K562 (cell line): Measurements from ENCODE around the gene PPP1R15A.

Experiments used
- CC2D1A ChIP-seq: fragments of 450-650 bp; IDR thresholded peaks from 2 replicates; pipeline ENCODE4 v1.6.1; 2017; ENCODE audit warnings: mild to moderate bottlenecking
- MYC ChIP-seq, 2 experiments: fragments of 250-450 bp in 1 of 2; sonication (Bioruptor Pico) in 1 of 2; IDR thresholded peaks; 2 replicates each; pipeline versions ENCODE4 v1.5.1 to v1.6.1; 2012 to 2021; ENCODE audit warnings: low read depth in 2 of 2, borderline replicate concordance in 1 of 2, improper control_type of control experiment in 1 of 2, low read length in 1 of 2, mild to moderate bottlenecking in 1 of 2, moderate library complexity in 1 of 2
- POLR2G ChIP-seq: fragments of 200-400 bp; formaldehyde crosslinking; IDR thresholded peaks from 2 replicates; pipeline ENCODE4 v1.6.1; 2017; ENCODE audit warnings: low read depth, mild to moderate bottlenecking, antibody characterized with exemption, low read length, moderate library complexity
- TF ChIP-seq, protein P1 (sequence below), 3 experiments: IDR thresholded peaks in 2 of 3; conservative IDR thresholded peaks in 1 of 3; 2 replicates each; pipeline ENCODE4 v1.5.1; 2011 to 2012; ENCODE audit warnings: low read length in 3 of 3, mild to moderate bottlenecking in 3 of 3, control low read depth in 2 of 3, improper control_type of control experiment in 1 of 3, inconsistent platforms in 1 of 3, low read depth in 1 of 3, mixed read lengths in 1 of 3, moderate library complexity in 1 of 3; ENCODE audit not compliant: insufficient read depth in 2 of 3
- TF ChIP-seq, protein P2 (sequence below), 2 experiments: fragments of 450-650 bp; formaldehyde crosslinking in 1 of 2; IDR thresholded peaks; 2 replicates each; pipeline versions ENCODE4 v1.4.0 to v1.6.1; 2014 to 2020; ENCODE audit warnings: mild to moderate bottlenecking in 2 of 2, borderline replicate concordance in 1 of 2, low read depth in 1 of 2

DNA sequence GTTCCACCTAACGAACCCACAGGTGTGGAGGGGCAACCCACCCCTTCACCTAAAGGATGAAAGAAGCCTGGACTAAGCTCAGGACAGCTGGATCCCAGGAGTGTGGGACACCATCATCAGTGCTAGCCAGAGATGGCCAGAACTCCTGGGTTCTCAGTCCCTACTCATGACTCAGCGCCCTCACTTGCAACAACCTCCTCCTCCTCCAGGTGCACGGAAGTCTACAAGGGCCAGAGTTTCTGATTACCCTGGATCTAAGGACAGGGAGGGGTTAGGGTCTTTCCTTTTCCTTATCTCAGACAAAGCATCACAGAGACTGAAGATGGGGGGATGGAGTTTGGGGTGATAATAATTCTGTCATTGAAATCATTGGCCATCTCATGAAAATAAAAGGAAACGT, 18.3 kb downstream of the PPP1R15A start:
- TF ChIP-seq, protein P1, sequence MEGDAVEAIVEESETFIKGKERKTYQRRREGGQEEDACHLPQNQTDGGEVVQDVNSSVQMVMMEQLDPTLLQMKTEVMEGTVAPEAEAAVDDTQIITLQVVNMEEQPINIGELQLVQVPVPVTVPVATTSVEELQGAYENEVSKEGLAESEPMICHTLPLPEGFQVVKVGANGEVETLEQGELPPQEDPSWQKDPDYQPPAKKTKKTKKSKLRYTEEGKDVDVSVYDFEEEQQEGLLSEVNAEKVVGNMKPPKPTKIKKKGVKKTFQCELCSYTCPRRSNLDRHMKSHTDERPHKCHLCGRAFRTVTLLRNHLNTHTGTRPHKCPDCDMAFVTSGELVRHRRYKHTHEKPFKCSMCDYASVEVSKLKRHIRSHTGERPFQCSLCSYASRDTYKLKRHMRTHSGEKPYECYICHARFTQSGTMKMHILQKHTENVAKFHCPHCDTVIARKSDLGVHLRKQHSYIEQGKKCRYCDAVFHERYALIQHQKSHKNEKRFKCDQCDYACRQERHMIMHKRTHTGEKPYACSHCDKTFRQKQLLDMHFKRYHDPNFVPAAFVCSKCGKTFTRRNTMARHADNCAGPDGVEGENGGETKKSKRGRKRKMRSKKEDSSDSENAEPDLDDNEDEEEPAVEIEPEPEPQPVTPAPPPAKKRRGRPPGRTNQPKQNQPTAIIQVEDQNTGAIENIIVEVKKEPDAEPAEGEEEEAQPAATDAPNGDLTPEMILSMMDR (IDR thresholded peaks at IDR 0.05 in 2 of 3, conservative IDR thresholded peaks at IDR 0.05 in 1 of 3; ENCODE audit: insufficient read depth in 2 of 3, low read depth in 1 of 3, low read length in 3 of 3) = peak in 1 of 3 experiments; percentile 5; a peak in 1 of 6 replicates
- no peak for TF ChIP-seq MYC (IDR thresholded peaks at IDR 0.05; ENCODE audit: low read depth, low read length)
- TF ChIP-seq MYC (CRISPR knock-in tag; IDR thresholded peaks at IDR 0.05; ENCODE audit: borderline replicate concordance, low read depth) = no peak
- TF ChIP-seq POLR2G = no peak
- TF ChIP-seq, protein P2, sequence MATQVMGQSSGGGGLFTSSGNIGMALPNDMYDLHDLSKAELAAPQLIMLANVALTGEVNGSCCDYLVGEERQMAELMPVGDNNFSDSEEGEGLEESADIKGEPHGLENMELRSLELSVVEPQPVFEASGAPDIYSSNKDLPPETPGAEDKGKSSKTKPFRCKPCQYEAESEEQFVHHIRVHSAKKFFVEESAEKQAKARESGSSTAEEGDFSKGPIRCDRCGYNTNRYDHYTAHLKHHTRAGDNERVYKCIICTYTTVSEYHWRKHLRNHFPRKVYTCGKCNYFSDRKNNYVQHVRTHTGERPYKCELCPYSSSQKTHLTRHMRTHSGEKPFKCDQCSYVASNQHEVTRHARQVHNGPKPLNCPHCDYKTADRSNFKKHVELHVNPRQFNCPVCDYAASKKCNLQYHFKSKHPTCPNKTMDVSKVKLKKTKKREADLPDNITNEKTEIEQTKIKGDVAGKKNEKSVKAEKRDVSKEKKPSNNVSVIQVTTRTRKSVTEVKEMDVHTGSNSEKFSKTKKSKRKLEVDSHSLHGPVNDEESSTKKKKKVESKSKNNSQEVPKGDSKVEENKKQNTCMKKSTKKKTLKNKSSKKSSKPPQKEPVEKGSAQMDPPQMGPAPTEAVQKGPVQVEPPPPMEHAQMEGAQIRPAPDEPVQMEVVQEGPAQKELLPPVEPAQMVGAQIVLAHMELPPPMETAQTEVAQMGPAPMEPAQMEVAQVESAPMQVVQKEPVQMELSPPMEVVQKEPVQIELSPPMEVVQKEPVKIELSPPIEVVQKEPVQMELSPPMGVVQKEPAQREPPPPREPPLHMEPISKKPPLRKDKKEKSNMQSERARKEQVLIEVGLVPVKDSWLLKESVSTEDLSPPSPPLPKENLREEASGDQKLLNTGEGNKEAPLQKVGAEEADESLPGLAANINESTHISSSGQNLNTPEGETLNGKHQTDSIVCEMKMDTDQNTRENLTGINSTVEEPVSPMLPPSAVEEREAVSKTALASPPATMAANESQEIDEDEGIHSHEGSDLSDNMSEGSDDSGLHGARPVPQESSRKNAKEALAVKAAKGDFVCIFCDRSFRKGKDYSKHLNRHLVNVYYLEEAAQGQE (IDR thresholded peaks at IDR 0.05; ENCODE audit: borderline replicate concordance) = no peak
- TF ChIP-seq, protein P2 (CRISPR knock-in tag; IDR thresholded peaks at IDR 0.05; ENCODE audit: low read depth) = no peak
- TF ChIP-seq CC2D1A = no peak
